AG09319 (cell line): Measurements from ENCODE around the gene HAPLN2.

Experiments
- DNase-seq: peaks from one replicate; pipeline ENCODE4 v3.0.0-alpha.2; 2010; ENCODE audit warnings: low read depth; ENCODE audit errors: extremely low read depth
- TF ChIP-seq, protein P1 (sequence below): IDR thresholded peaks from 2 replicates; pipeline ENCODE4 v1.5.1; 2011; ENCODE audit warnings: low read depth, mild to moderate bottlenecking, inconsistent platforms, low read length, moderate library complexity

The HAPLN2 gene

DNA sequence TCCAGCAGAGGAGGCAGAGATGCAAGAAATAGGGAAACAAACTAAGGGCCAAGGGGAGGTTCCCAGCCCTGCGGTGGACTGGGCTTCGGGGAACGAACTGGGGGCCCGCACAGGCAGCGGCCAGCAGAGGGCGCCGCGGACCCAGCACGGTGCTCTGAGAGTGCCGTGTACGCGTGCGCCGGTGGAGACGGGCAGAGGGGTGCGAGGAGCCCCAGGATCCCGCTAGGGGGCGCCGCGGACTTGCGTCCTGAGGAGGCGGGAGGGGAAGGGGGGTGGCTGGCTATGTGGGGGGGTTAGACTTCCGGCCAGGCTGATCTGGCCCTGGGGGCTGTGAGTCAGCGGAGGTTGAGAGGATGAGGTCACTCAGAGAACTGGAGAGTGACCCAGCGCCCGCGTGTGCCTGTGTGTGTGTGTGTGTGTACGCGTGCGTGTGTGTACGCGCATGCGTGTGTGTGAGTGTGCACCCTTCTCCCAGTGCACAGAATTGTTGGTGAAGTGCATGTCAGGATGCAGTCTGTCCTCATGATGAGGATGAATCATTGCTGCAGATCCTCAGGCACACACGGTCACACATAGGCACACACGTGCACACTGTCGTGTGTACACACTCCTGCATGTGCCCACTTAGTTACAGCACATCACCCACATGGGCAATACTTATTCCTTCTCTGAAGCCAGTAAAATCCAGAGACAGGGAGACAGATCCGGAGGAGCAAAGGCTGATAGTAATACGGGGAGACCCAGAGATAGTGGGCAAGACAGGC lies 41.0 kb downstream of the HAPLN2 start:
- TF ChIP-seq, protein P1, sequence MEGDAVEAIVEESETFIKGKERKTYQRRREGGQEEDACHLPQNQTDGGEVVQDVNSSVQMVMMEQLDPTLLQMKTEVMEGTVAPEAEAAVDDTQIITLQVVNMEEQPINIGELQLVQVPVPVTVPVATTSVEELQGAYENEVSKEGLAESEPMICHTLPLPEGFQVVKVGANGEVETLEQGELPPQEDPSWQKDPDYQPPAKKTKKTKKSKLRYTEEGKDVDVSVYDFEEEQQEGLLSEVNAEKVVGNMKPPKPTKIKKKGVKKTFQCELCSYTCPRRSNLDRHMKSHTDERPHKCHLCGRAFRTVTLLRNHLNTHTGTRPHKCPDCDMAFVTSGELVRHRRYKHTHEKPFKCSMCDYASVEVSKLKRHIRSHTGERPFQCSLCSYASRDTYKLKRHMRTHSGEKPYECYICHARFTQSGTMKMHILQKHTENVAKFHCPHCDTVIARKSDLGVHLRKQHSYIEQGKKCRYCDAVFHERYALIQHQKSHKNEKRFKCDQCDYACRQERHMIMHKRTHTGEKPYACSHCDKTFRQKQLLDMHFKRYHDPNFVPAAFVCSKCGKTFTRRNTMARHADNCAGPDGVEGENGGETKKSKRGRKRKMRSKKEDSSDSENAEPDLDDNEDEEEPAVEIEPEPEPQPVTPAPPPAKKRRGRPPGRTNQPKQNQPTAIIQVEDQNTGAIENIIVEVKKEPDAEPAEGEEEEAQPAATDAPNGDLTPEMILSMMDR = peak; percentile 99
- peak; percentile 97 for DNase-seq

DNA sequence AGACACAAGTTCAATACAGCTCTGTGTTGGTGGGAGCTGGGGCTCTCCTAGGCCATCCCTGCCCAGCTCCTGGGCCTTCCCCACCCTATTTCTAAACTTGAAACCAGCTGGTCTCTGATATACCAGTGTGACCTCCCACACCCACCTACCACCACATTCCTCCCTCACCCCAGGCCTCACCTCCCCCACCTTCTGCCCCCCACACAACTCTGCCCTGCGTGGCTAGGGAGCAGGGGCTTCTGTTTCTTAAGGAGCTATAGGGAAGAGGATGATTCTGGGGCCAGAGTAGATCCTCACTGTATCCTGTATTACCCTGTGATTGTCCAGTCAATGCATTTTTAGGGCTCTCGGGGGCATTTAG lies 41.5 kb downstream of the HAPLN2 start:
- TF ChIP-seq, protein P1 = no peak
- DNase-seq = no peak

GRCh38 chr1:156662005-156662799 lies 43.0 kb downstream of the HAPLN2 start:
- no peak for DNase-seq
- TF ChIP-seq, protein P1 = no peak

GRCh38 chr1:156662800-156663055 lies 43.5 kb downstream of the HAPLN2 start:
- TF ChIP-seq, protein P1 = no peak
- no peak for DNase-seq

DNA sequence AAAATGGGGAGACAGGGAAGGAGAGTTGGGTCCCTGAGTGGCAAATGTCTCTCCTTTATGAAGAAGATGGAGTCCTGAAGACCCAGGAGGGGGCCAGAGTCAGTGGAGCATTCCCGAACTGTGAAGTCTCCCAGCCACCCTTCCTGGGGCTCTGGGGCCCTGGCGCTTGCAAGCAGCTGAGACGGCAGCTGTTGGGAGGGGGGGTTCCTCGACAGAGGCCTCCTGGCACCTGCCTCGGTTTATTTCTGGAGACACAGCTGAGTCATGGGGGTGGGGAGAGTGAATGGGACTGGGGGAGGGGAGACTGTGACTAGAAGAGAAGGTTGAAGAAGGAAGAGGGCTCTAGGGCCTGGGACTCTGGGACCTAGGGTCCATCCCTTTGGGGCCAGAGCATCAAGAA lies 44.0 kb downstream of the HAPLN2 start:
- no peak for DNase-seq
- TF ChIP-seq, protein P1 = no peak

- DNase-seq = no peak
Measured at GRCh38 chr1:156664046-156664766, 45.0 kb downstream of the HAPLN2 start.

More at GRCh38 chr1:156664046-156664766, 45.0 kb downstream of the HAPLN2 start:
- TF ChIP-seq, protein P1 = no peak
